Measurements from ENCODE around the gene CYP2A7.
A peak's percentile ranks its signal among the peaks of the same experiment; 100 is the strongest.
"Not testable (repeated sequence)": the region's sequence is repeated elsewhere in the genome, so short reads cannot be mapped to it uniquely, and the experiment has no call there.

The CYP2A7 gene

DNA sequence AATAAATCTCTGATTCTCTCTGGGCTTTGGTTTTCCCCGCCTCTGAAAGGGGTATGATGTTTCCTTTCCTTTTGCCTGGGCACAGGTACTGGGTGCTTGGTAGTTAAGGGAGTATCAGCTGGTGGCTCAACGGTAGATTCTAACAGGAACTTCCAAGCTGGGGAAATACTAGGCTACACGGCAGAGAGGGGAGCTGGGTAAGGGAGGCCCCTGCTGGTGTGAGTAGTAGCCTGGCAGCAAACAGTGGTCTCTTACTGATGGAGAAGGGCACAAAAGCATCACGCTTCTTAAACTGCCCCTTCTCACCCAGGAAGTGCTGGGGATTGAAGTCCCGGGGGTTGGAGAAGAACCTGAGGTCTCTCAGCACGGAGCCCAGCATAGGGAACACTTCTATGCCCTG, 26.9 kb upstream of the CYP2A7 start:
- TF ChIP-seq JUND (IDR thresholded peaks at IDR 0.05; ENCODE audit: low read depth): no peak
- peak in 1 of 2 experiments; percentile 62 for DNase-seq (ENCODE audit: low read depth in 1 of 2, low spot score in 1 of 2)
- in situ Hi-C loops (cut with HindIII; ENCODE audit: low pct_unique_long_range_greater_than_20kb, low sequenced_read_pairs): no loop called here

DNA sequence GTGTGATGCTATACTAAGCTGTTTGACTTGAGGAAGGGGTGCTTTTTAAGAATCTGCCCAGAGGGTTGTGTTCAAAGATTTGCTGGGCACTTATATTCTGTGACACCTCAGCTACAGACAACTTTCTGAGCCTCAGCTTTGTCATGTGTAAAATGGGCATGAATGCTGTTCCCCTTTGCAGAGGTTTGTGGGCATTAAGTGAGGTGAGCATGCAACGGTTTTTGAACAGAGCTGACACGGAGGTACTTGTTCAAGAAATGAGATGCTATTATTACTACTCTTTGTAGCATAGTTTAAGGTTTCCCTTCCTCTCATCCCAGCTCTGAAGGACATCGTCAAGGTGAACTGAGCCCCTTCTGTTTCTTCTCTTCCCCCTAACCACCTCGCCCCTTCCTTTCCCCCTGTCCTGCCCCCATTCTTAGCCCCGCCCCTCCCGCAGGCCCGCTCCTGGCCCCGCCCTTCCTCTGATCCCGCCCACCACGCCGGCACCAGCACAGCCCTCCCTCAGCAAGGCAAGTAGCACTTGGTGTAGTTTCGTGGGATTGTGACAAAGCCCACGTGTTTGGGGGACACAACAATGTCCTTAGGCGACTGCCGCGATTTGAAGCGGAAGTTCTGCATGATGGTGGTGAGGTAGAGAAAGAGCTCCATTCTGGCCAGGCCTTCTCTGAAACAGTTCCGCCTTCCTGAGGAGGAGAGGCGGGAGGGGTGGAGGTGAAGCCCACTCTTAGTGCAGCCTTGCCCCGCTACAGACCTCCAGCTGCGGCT, 26.1 kb upstream of the CYP2A7 start:
- no peak for TF ChIP-seq JUND (IDR thresholded peaks at IDR 0.05; ENCODE audit: low read depth)
- in situ Hi-C loops (cut with HindIII; ENCODE audit: low pct_unique_long_range_greater_than_20kb, low sequenced_read_pairs): no loop called here
- DNase-seq (ENCODE audit: low read depth in 1 of 2, low spot score in 1 of 2): no peak

DNA sequence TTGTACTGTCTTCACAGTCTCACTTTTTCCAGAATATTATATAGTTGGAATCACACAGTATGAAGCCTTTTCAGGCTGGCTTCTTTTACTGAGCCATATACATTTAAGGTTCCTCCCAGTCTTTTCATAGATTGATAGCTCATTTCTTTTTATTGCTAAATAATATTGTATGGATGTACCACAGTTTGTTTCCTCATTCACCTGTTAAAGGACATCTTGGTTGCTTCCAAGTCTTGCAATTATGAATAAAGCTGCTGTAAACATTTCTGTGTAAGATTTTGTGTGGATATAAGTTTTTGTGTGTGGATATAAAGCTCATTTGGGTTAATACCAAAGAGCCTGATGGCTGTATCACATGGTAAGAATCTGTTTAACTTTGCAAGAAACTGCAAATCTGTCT, 24.5 kb upstream of the CYP2A7 start:
- TF ChIP-seq JUND (IDR thresholded peaks at IDR 0.05; ENCODE audit: low read depth): no peak
- DNase-seq (ENCODE audit: low read depth in 1 of 2, low spot score in 1 of 2): no peak
- in situ Hi-C loops (cut with HindIII; ENCODE audit: low pct_unique_long_range_greater_than_20kb, low sequenced_read_pairs): no loop called here

DNA sequence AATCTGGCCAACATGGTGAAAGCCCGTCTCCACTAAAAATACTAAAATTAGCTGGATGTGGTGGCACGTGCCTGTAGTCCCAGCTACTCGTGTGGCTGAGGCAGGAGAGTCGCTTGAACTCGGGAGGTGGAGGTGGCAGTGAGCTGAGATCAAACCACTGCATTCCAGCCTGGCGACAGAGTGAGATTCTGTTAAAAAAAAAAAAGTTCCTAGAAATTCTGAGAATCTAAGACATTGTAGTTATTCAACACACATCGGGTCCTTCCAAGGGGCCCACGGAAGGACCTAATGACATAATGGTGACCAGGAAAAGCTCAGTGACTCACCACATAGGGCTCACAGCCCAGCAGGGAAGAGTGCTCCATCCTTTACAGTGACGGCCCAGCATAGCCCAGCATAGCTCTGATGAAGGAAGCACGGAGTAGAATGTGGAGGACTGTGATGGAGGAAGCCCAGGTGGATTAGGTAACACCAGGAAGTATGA, 22.7 kb upstream of the CYP2A7 start:
- in situ Hi-C loops (cut with HindIII; ENCODE audit: low pct_unique_long_range_greater_than_20kb, low sequenced_read_pairs); DNase-seq (ENCODE audit: low read depth in 1 of 2, low spot score in 1 of 2): not testable (repeated sequence)

DNA sequence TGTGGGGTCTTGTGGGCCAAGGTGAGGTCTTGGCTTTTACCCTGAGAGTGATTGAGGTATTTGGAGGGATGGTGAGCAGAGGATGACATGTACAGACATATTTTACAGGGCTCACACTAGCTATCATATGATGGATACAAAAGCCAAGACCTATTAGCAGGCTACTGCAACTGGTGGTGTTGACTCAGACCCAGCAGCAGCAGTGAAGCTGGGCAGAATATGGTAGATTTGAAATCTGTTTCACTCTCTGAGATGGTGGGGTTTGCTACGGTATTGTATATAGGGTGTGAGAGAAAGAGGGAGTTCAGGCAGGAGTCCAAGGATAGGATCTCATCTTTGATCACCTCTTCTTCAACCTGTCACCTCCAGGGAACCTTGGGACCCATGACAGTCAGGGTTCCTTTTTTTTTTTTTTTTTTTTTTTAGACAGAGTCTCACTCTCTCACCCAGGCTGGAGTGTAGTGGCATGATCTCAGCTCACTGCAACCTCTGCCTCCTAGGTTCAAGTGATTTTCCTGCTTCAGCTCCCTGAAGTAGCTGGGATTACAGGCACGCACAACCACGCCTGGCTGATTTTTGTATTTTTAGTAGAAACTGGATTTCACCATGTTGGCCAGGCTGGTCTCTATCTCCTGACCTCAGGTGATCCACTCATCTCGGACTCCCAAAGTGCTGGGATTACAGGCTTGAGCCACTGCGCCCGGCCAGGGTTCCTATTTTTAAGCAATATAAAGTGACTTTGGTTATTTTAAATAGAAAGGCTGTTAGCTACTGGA, 20.1 kb upstream of the CYP2A7 start:
- DNase-seq (ENCODE audit: low read depth in 1 of 2, low spot score in 1 of 2); in situ Hi-C loops (cut with HindIII; ENCODE audit: low pct_unique_long_range_greater_than_20kb, low sequenced_read_pairs): not testable (repeated sequence)

DNA sequence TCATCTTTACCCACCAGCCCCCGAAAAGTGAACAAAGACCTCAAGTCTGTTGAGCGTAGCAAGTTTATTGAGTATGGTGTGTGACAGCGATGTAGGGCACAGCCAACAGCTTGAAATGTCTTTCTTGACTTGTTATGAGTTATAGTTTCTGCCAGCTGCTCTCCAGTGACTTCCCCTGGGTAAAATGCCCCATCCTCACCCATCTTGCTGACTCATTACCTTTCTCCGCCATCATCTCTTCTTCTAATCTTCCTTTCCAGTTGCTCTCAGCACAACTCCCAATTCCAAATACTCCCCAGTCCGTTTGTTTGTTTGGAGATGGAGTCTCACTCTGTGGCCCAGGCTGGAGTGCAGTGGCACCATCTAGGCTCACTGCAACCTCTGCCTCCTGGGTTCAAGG, 18.5 kb upstream of the CYP2A7 start:
- in situ Hi-C loops (cut with HindIII; ENCODE audit: low pct_unique_long_range_greater_than_20kb, low sequenced_read_pairs); DNase-seq (ENCODE audit: low read depth in 1 of 2, low spot score in 1 of 2): not testable (repeated sequence)

DNA sequence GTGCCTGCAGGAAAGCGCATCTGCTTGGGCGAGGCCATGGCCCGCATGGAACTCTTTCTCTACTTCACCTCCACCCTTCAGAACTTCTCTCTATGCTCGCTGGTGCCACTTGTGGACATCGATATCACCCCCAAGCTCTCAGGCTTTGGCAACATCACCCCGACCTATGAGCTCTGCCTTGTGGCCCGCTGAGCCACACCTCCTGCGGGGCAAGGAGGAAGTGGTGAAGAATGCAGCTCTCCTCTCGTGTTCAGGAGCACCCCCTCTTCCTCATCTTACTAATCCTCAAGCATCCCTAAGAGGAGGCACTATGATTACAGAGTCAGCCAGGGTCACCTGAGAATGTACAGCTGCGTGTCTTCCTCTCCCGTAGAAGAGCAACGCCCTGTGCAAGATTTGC, 17.9 kb upstream of the CYP2A7 start:
- DNase-seq (ENCODE audit: low read depth in 1 of 2, low spot score in 1 of 2); in situ Hi-C loops (cut with HindIII; ENCODE audit: low pct_unique_long_range_greater_than_20kb, low sequenced_read_pairs): not testable (repeated sequence)

DNA sequence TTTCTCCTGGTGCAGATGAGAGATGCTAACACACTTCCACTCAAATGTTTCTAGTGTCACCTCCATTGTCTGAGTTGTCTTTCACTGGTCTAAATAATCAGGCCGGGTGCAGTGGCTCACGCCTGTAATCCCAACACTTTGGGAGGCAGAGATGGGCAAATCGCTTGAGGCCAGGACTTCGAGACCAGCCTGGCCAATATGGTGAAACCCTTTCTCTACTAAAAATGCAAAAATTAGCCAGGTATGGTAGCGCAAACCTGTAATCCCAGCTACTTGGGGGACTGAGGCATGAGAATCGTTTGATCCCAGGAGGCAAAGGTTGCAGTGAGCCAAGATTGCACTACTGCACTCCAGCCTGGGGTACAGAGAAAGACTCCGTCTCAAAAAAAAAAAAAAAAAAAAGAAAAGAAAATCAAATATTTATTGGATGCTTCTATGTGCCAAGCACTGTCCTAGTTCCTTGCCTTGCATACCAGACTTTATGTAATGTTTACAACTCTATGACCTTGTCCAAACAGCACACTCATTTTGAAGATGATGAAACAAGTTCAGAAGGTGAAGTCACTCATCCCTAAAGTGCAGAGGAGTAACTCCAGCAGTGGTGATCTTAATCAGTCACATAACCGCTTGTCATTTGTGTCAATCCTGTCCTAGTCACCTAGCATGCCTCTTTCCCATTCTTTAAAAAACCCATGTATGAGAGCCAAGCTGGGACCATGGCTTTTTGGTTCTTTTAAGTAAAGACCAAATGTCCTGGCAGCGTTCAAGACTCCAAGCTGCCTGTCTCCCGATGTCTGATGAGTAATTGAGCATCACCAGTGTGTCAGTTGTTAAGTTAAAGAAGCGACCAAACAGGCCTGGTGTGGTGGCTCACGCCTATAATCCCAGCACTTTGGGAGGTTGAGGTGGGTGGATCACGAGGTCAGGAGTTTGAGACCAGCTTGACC, 15.1 kb upstream of the CYP2A7 start:
- in situ Hi-C loops (cut with HindIII; ENCODE audit: low pct_unique_long_range_greater_than_20kb, low sequenced_read_pairs): not testable (repeated sequence)
- DNase-seq (ENCODE audit: low read depth in 1 of 2, low spot score in 1 of 2): peak in 1 of 2 experiments; percentile 93
- TF ChIP-seq JUND (IDR thresholded peaks at IDR 0.05; ENCODE audit: low read depth): peak; percentile 78; the same call in 1 of the 2 replicates

DNA sequence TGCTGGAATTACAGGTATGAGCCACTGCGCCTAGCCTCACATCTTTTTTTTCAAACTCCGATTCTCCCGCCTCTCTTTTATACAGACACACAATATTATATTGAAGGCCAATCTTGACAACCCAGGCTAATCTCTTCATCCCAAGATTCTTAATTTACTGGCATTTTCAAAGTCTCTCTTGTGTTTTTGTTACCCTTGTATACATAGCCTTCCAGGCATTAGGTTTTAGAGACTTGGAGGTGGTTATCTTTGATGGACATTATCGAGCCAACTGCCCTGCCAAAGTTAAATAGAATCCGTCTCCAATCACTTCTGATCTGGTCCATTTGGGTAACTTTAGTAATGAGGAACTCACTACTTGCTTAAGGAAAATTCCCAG, 14.4 kb upstream of the CYP2A7 start:
- peak in 1 of 2 experiments; percentile 68 for DNase-seq (ENCODE audit: low read depth in 1 of 2, low spot score in 1 of 2)
- in situ Hi-C loops (cut with HindIII; ENCODE audit: low pct_unique_long_range_greater_than_20kb, low sequenced_read_pairs): no loop called here

DNA sequence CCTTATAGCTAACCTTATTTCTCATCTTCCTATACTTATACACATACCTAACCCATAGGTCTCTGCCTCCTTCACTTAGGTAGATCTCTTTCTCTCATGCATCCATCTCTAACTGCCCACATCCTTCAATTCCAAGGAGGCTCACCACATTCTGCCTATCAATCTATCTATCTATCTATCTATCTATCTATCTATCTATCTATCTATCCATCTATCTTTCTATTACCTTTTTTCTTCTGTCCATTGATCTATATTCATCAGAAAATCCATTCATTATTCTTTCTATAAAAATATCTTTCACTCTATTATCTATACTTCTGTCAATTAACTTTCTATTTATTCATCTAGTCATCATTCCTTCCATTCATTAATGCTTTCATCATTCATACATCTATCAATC, 11.1 kb upstream of the CYP2A7 start:
- no peak for TF ChIP-seq JUND (IDR thresholded peaks at IDR 0.05; ENCODE audit: low read depth)
- DNase-seq (ENCODE audit: low read depth in 1 of 2, low spot score in 1 of 2): no peak
- in situ Hi-C loops (cut with HindIII; ENCODE audit: low pct_unique_long_range_greater_than_20kb, low sequenced_read_pairs): no loop called here

More for the DNA sequence above, 14.4 kb upstream of the CYP2A7 start:
- TF ChIP-seq JUND (IDR thresholded peaks at IDR 0.05; ENCODE audit: low read depth): peak; percentile 60; the same call in 1 of the 2 replicates

DNA sequence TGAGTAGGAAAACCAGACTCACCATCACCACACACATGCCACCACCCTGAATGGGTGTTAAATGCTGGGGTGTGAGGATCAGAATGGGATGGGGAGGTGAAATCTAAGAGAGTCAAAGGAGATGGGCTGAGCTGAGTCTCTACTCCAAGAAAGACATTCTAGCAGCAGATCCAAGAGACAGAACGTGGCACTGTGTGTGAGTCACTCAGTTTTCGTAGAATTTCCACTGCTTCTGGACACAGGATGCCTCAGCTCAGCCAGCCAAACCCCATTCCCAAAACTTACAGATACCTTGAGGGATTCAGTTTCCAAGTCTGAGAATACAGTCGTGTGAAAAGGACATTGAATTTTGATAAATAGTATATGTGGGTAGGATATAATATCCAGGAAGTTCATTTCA, 7.3 kb upstream of the CYP2A7 start:
- TF ChIP-seq JUND (IDR thresholded peaks at IDR 0.05; ENCODE audit: low read depth): no peak
- DNase-seq (ENCODE audit: low read depth in 1 of 2, low spot score in 1 of 2): no peak
- in situ Hi-C loops (cut with HindIII; ENCODE audit: low pct_unique_long_range_greater_than_20kb, low sequenced_read_pairs): no loop called here

DNA sequence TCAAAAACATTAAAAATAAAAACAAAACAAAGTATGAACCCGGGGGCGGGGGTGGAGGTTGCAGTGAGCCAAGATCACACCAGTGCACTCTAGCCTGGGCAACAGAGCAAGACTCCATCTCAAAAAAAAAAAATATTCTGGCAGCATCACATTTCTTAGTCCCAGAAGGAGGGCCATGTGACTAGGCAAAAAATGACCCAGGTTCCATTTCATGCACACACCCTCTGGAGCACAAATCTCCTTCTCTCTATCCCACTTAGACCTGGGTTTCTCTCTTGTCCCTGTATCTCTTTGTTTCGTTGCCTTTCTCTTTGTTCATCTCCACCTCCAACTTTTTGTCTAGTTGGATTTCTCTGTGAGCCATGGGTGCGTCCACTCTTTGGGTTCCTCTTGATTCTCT, 6.2 kb upstream of the CYP2A7 start:
- TF ChIP-seq JUND (IDR thresholded peaks at IDR 0.05; ENCODE audit: low read depth): no peak
- in situ Hi-C loops (cut with HindIII; ENCODE audit: low pct_unique_long_range_greater_than_20kb, low sequenced_read_pairs): no loop called here
- no peak for DNase-seq (ENCODE audit: low read depth in 1 of 2, low spot score in 1 of 2)

DNA sequence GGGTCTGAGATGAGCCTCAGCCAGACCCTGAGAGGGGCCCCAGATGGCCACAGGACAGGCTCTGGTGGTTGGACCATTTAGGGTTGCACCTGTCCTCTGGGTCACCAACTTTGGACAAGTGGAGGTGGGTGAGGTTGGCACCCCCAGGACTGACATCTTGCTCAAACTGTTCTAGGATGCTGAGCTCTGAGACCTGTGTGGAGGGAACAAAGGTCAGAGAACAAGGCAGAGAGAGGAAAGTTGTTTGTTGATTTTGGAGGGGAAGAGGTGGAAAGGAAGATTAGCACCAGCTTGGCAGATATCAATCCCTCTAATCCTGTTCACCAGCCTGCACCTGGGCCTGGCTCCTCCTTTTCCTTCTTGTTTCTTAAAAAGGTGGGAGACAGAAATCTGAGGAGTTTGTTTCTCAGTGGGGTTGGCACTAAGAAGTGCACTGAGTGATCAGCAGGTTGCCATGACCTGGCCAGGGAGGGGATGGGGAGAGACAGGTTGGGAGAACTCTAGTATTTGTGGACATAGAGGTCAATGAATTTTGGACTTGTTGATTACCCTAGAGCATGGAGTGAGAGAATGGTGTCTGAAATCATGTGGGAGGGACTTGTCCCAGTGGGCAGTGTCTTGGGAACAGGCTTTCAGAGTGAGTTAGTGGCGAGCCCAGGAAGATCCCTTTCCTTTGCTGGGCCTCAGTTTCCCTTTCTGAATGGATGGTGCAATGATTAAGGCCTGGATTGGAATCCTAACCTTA, 2.3 kb upstream of the CYP2A7 start:
- in situ Hi-C loops (cut with HindIII; ENCODE audit: low pct_unique_long_range_greater_than_20kb, low sequenced_read_pairs); DNase-seq (ENCODE audit: low read depth in 1 of 2, low spot score in 1 of 2): not testable (repeated sequence)

DNA sequence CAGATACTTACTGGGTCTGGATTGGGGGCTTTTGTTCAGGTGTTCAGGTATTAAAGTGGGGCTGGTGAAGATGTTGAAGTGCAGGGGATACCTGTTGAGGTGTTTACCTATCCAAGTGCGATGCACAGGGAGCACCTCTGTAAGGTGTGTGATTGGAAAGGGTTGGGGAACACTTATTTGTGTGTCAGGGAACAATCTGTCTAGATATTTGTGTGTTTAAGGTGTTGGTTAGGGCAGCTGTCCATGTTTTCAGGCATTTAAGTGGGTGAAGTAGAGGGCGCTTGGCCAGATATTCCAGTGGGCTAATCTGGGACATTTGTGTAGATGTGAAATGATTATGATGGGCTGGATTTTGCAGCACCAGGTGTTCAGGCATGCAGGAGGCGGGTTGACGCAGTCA, 2.7 kb downstream of the CYP2A7 start:
- in situ Hi-C loops (cut with HindIII; ENCODE audit: low pct_unique_long_range_greater_than_20kb, low sequenced_read_pairs); DNase-seq (ENCODE audit: low read depth in 1 of 2, low spot score in 1 of 2): not testable (repeated sequence)

DNA sequence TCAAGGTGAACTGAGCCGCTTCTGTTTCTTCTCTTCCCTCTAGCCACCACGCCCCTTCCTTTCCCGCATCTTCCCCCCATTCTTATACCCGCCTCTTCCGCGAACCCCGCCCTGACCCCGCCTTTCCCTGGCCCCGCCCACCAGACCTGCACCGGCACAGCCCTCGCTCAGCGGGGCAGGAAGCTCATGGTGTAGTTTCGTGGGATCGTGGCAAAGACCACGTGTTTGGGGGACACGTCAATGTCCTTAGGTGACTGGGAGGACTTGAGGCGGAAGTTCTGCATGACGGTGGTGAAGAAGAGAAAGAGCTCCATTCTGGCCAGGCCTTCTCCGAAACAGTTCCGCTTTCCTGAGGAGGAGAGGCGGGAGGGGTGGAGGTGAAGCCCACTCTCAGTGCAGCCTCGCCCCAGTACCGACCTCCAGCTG, 6.5 kb downstream of the CYP2A7 start:
- DNase-seq (ENCODE audit: low read depth in 1 of 2, low spot score in 1 of 2); in situ Hi-C loops (cut with HindIII; ENCODE audit: low pct_unique_long_range_greater_than_20kb, low sequenced_read_pairs): not testable (repeated sequence)

DNA sequence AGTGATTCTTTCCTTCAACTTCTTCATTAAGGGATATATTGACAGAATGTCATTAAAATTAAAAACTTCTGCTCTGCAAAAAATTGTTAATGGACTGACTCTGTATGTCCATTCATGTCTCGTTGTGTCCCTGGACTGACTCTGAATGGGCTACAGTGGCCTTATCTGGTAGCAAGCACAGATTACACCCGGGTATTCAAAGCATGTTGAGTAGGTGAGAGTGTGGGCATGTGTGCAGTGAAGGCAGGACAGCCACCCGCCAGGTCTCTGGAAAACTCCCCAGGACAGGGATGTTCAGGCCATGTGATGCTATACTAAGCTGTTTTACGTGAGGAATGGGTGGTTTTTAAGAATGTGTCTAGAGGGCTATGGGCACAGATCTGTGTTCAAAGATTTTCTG, 7.2 kb downstream of the CYP2A7 start:
- in situ Hi-C loops (cut with HindIII; ENCODE audit: low pct_unique_long_range_greater_than_20kb, low sequenced_read_pairs); DNase-seq (ENCODE audit: low read depth in 1 of 2, low spot score in 1 of 2): not testable (repeated sequence)

Data from T47D (cell line).